Heart right ventricle (tissue), 16 donors: ENCODE results near the gene LILRA6. TPM values are rescaled to one million over a fixed set of nuclear protein-coding genes. Genes with fewer than 3 reads are reported as not detected.

Experiments used
- ATAC-seq, 8 donors: fragments of 200-7000 bp; cut with Tn5 transposase; one replicate each; pipeline ENCODE4 v1.9.1; 2020; ENCODE audit warnings: mild to moderate bottlenecking in 8 of 8, moderate library complexity in 8 of 8, moderate number of reproducible peaks in 1 of 8
- DNase-seq, 2 donors: peaks; one replicate each; pipeline ENCODE4 v3.0.0-alpha.2; 2020
- H3K27ac ChIP-seq, 10 donors: fragments of 200-600 bp; sonication (generic) in 2 of 10; one replicate each; pipeline versions ENCODE4 v1.5.0 to v1.8.0; 2020 to 2022; ENCODE audit warnings: mild to moderate bottlenecking in 3 of 10
- H3K27me3 ChIP-seq, 7 donors: fragments of 200-600 bp; one replicate each; pipeline ENCODE4 v1.8.0; 2021 to 2022; ENCODE audit warnings: mild to moderate bottlenecking in 2 of 7
- H3K36me3 ChIP-seq, 9 donors: fragments of 200-600 bp; sonication (generic) in 1 of 9; one replicate each; pipeline versions ENCODE4 v1.5.0 to v1.8.0; 2020 to 2022; ENCODE audit warnings: mild to moderate bottlenecking in 2 of 9
- H3K4me1 ChIP-seq, 9 donors: fragments of 200-600 bp; sonication (generic) in 1 of 9; one replicate each; pipeline versions ENCODE4 v1.5.0 to v1.8.0; 2020 to 2022; ENCODE audit warnings: mild to moderate bottlenecking in 4 of 9
- H3K4me3 ChIP-seq, 10 donors: fragments of 200-600 bp; sonication (generic) in 2 of 10; one replicate each; pipeline versions ENCODE4 v1.5.0 to v1.8.0; 2020 to 2022; ENCODE audit warnings: mild to moderate bottlenecking in 7 of 10, moderate library complexity in 2 of 10
- H3K9me3 ChIP-seq, 11 donors: fragments of 200-600 bp in 10 of 11; sonication (generic) in 2 of 11; one replicate each; pipeline versions ENCODE4 v1.5.0 to v1.8.0; 2013 to 2022; ENCODE audit warnings: mild to moderate bottlenecking in 2 of 11, control low read depth in 1 of 11, moderate library complexity in 1 of 11
- WGBS, 2 donors: extraction: QIAGEN DNeasy Blood & Tissue Kit; methylation state at CpG; one replicate each; pipeline ENCODE4 v1.1.7; 2013; ENCODE audit warnings: inconsistent platforms in 1 of 2; 5-methylcytosine and 5-hydroxymethylcytosine counted together
- intact Hi-C, 10 donors: fragments of 100-400 bp; cut with DNase I; formaldehyde crosslinking; loops; one replicate each; pipeline versions ENCODE4 v1.11.1 to v1.14.2; 2022
- polyA plus RNA-seq, 2 donors: library from polyadenylated mRNA; stranded (reverse); fragments of 200-250 nt; gene quantifications; one replicate each; pipeline ENCODE4 v1.2.3, GENCODE V29; 2013
- total RNA-seq, 10 donors: library from RNA; stranded (reverse); fragmentation: NEBNext Ultra II Directional in 3 of 10; extraction: Animal tissue kit (Norgen Biotek cat#: 25700) in 3 of 10; gene quantifications; one replicate each; pipeline versions ENCODE4 v1.2.1 to v1.2.4, GENCODE V29; 2021 to 2023
- TF ChIP-seq, protein P1 (sequence below), 9 donors: fragments of 200-600 bp; sonication (generic) in 2 of 9; IDR thresholded peaks; one replicate each; pipeline versions ENCODE4 v1.5.0 to v1.8.0; 2021 to 2022; ENCODE audit warnings: antibody characterized with exemption in 9 of 9, mild to moderate bottlenecking in 5 of 9, moderate library complexity in 1 of 9
- donor health status: Arrhythmogenic right ventricular cardiomyopathy.
- donor health status: ischemic (EF 13 %, LVEDD 7.1; RV severe dilation, severe dysfunction).
- donor health status: healthy with polysubstance abuse.
- donor health status: DM: no; HTN: yes; CAD: no.
- donor health status: DM: no; HTN: no; CAD: no.
- donor health status: ischemic (EF 25% LVEDD 6.9; RV normal size, moderate dysfunction).
- donor health status: ischemic (EF 25% LVEDD 5.7; RV mildly dilated, moderate dysfunction).
- donor health status: healthy.
- donor health status: DM: yes; HTN: yes; CAD: no.
- donor health status: Ischemic cardiomyopathy.
- donor health status: ischemic (EF 35%, LVEDD 5.7; RV mildly dilated, moderate dysfunction).
- donor health status: nonischemic (EF 11% LVEDD 7.7; RV severe dilation, severe dysfunction).
- donor health status: DM: yes; HTN: yes; CAD: no.
- donor health status: PGD.
- donor health status: ischemic (EF 29% LVEDD 5.4; RV normal size, mild dysfunction).
- donor health status: nonischemic (EF 23%, LVEDD 6.1; RV moderate dilation, normal function).

LILRA6 gene
- total and polyA plus RNA-seq, 12 donors, result 0.48 to 9.4 (median 1.3) TPM; not detected in 1

DNA sequence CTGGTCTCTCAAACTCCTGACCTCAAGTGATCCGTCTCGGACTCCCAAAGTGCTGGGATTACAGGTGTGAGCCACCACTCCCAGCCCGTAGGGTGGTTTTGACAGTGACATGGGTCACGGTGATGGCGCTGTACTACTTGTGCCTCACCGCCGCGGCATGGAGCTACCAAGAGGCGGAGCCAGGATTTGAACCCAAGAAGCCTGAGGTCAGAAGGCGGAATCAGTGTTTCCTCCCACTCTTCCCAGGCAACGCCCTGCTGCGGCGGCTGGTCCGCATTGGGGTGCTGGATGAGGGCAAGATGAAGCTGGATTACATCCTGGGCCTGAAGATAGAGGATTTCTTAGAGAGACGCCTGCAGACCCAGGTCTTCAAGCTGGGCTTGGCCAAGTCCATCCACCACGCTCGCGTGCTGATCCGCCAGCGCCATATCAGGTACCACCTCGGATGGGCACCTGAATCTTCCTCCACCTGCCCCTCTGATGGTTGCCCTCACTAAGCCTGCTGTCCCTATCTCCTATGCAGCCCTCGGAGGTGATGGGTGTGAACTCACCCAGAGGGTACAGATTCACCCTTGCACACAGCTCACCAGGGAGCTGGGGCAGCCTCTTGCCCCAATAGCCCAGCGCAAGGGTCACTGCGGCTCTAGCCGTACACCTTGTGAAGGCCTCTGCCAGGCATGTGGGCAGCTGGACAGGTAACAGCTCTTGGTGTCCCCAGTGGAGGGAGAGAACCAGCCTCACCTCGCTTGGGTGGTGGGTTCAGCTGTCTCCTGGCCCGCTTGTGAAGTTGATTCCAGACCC lies 36.4 kb downstream of the LILRA6 start:
- no peaks in the 10 kb centered on the region for H3K9me3 ChIP-seq
- ATAC-seq, result no peak
- intact Hi-C loops, result no loop called here
- DNase-seq, result no peak
- 91 to 93% methylated on average over 27 of the region's 27 CpGs for WGBS, 2 donors
- H3K27me3 ChIP-seq, result no peaks in the 10 kb centered on the region
- peak overlapping the region in 1 of 10 donors; percentile 54 for H3K4me3 ChIP-seq
- H3K4me1 ChIP-seq, result peaks cover 20 to 100% (median 88%) of the 10 kb centered on the region in 9 donors
- TF ChIP-seq, protein P1, sequence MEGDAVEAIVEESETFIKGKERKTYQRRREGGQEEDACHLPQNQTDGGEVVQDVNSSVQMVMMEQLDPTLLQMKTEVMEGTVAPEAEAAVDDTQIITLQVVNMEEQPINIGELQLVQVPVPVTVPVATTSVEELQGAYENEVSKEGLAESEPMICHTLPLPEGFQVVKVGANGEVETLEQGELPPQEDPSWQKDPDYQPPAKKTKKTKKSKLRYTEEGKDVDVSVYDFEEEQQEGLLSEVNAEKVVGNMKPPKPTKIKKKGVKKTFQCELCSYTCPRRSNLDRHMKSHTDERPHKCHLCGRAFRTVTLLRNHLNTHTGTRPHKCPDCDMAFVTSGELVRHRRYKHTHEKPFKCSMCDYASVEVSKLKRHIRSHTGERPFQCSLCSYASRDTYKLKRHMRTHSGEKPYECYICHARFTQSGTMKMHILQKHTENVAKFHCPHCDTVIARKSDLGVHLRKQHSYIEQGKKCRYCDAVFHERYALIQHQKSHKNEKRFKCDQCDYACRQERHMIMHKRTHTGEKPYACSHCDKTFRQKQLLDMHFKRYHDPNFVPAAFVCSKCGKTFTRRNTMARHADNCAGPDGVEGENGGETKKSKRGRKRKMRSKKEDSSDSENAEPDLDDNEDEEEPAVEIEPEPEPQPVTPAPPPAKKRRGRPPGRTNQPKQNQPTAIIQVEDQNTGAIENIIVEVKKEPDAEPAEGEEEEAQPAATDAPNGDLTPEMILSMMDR (IDR thresholded peaks at IDR 0.05), result no peak
- H3K36me3 ChIP-seq, result peaks cover 0 to 79% (median 62%) of the 10 kb centered on the region in 9 donors
- H3K27ac ChIP-seq, result peak overlapping the region in 5 of 10 donors; percentile 61 to 99 (median 78)

DNA sequence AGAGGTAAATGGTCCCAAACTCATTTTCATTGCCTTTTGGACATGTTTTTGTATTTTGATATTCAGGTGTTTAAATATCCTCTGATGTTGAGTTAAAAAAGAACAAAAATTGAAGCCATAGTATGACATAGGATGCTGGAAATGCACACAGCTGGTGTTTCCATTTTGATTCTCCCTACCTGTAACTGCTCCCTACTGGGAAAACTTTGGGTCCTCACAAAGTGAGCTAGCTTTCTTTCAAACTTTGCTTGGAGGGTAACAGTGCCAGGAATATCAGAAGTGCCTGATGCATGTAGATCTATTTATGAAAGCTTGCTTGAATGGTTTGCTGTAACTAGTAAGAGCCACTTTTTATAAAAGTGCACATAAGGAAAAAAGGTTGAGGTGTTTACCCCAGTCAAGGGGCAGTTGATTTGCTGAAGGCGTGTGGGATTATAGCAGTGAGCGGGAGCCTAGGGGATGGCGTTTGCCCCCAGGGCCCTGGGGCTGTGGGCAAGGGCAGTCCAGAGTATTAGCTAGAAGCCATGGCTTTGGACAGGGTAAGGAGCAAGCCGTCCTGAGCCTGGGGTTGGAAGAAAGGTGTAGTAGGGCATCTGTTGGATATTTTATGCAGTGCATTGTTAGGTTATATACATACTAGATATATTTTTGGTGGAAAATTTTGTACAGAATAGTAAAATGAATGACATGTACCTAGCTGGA lies 37.7 kb downstream of the LILRA6 start:
- H3K4me3 ChIP-seq, result peak overlapping the region in 1 of 10 donors; percentile 67
- TF ChIP-seq, protein P1 (IDR thresholded peaks at IDR 0.05), result no peak
- peaks cover 21 to 90% (median 78%) of the 10 kb centered on the region in 9 donors for H3K4me1 ChIP-seq

DNA sequence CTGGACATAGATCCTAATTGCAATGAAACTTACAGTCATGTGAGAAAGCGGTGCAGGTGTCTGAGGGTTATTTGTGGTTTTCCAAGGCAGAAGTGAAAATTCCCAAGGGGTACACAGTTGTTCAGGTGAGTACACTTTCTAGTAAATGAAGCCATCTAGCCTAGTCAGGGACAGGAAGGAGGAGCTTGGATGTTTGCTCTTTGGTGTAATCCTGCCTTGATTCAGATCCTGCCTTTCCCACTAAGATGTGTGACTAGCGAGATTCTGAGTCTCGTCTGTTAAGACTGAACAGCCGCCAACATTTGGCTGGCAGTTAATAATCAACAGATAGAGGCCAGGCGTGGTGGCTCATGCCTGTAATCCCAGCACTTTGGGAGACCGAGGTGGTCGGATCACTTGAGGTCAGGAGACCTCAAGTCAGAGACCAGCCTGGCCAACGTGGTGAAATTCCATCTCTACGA lies 39.4 kb downstream of the LILRA6 start:
- H3K9me3 ChIP-seq, result no peaks in the 10 kb centered on the region
- TF ChIP-seq, protein P1 (IDR thresholded peaks at IDR 0.05), result no peak
- DNase-seq, result no peak
- ATAC-seq, result no peak
- peaks cover 0 to 70% (median 62%) of the 10 kb centered on the region in 9 donors for H3K36me3 ChIP-seq
- WGBS, 2 donors, result 43 to 55% methylated on average over 9 of the region's 9 CpGs
- peaks cover 11 to 76% (median 61%) of the 10 kb centered on the region in 9 donors for H3K4me1 ChIP-seq
- peak overlapping the region in 3 of 10 donors; percentile 12 to 99 (median 21) for H3K27ac ChIP-seq
- peak overlapping the region in 3 of 10 donors; percentile 11 to 67 (median 65) for H3K4me3 ChIP-seq
- no peaks in the 10 kb centered on the region for H3K27me3 ChIP-seq
- intact Hi-C loops, result loop anchor here in 2 of 10 donors (5.0 kb wide), 2 partner anchors 41 to 46 kb away; partner anchors contain the start of gene LENG1 (in 1 of the 2)

More for the DNA sequence above, 37.7 kb downstream of the LILRA6 start:
- Histone ChIP-seq H3K27me3 (no peaks in the 10 kb centered on the region), H3K9me3 (no peaks in the 10 kb centered on the region), H3K36me3 (peaks cover 0 to 78% (median 62%) of the 10 kb centered on the region in 9 donors), H3K27ac (peak overlapping the region in 2 of 10 donors; percentile 37 to 99)
- intact Hi-C loops, result loop anchor here in 2 of 10 donors (5.0 kb wide), 2 partner anchors 43 to 48 kb away; partner anchors contain the start of gene LENG1 (in 1 of the 2)
- DNase-seq (no peak), ATAC-seq (no peak)
- 75 to 79% methylated on average over 4 of the region's 4 CpGs for WGBS, 2 donors

DNA sequence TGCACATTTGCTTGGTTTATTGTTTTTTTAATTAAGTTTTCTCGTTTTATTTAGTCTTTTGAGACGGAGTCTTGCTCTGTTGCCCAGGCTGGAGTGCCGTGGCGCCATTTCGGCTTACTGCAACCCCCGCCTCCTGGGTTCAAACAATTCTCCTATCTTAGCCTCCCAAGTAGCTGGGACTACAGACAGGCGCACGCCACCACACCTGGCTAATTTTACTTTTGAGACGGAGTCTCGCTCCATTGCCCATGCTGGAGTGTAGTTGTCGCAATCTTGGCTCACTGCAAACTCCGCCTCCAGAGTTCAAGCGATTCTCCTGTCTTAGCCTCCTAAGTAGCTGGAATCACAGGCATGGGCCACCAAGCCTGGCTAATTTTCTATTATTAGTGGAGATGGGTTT lies 40.6 kb downstream of the LILRA6 start:
- ATAC-seq, result no peak
- no peaks in the 10 kb centered on the region for H3K27me3 ChIP-seq
- peak overlapping the region in 8 of 10 donors; percentile 63 to 82 (median 71) for H3K4me3 ChIP-seq
- H3K36me3 ChIP-seq, result peaks cover 0 to 58% (median 53%) of the 10 kb centered on the region in 9 donors
- no peak for DNase-seq
- H3K27ac ChIP-seq, result peak overlapping the region in 5 of 10 donors; percentile 84 to 99 (median 93)
- peaks cover 11 to 66% (median 60%) of the 10 kb centered on the region in 9 donors for H3K4me1 ChIP-seq
- TF ChIP-seq, protein P1 (IDR thresholded peaks at IDR 0.05), result no peak
- no peaks in the 10 kb centered on the region for H3K9me3 ChIP-seq
- WGBS, 2 donors, result 74 to 78% methylated on average over 13 of the region's 13 CpGs
- intact Hi-C loops, result loop anchor here in 2 of 10 donors (5.0 kb wide), 2 partner anchors 40 to 45 kb away; partner anchors contain the start of gene LENG1 (in 1 of the 2)
